CD4-positive, CD25-positive, alpha-beta regulatory T cell (primary cell): ENCODE measurements around the gene NKX2-1. TPM values are rescaled to one million over a fixed set of nuclear protein-coding genes. Genes with fewer than 3 reads are reported as not detected.
A peak's percentile ranks its signal among the peaks of the same experiment; 100 is the strongest.
"Not testable (repeated sequence)": the region's sequence is repeated elsewhere in the genome, so short reads cannot be mapped to it uniquely, and the experiment has no call there.

Source experiments
- ATAC-seq, 2 donors: fragments of 150-1000 bp; cut with Tn5 transposase; one replicate each; pipeline ENCODE4 v1.10.0; 2021; ENCODE audit warnings: low read depth in 2 of 2, moderate number of reproducible peaks in 2 of 2, moderate library complexity in 1 of 2
- DNase-seq, 3 donors: peaks; one replicate each; pipeline versions ENCODE4 v3.0.0 to v3.0.0-alpha.2; 2012 to 2022; ENCODE audit warnings: mixed read lengths in 1 of 3
- H3K27ac ChIP-seq: one replicate; pipeline ENCODE4 v1.7.0; 2013; ENCODE audit warnings: mild to moderate bottlenecking, low read length; ENCODE audit not compliant: insufficient read depth, poor library complexity, severe bottlenecking
- H3K27me3 ChIP-seq: one replicate; pipeline ENCODE4 v1.7.0; 2013; ENCODE audit warnings: low read length; ENCODE audit not compliant: control insufficient read depth, insufficient read depth
- H3K36me3 ChIP-seq: one replicate; pipeline ENCODE4 v1.7.0; 2013; ENCODE audit warnings: mild to moderate bottlenecking, low read length, moderate library complexity; ENCODE audit not compliant: control insufficient read depth, insufficient read depth
- H3K4me1 ChIP-seq: 2 replicates; pipeline ENCODE4 v1.7.0; 2013; ENCODE audit warnings: mild to moderate bottlenecking, low read length; ENCODE audit not compliant: insufficient read depth, control insufficient read depth, poor library complexity, severe bottlenecking
- H3K4me3 ChIP-seq: one replicate; pipeline ENCODE4 v1.7.0; 2013; ENCODE audit warnings: low read depth, mild to moderate bottlenecking, low read length, moderate library complexity
- H3K9me3 ChIP-seq, 2 experiments: 1 replicate in 1 of 2; 2 replicates in 1 of 2; pipeline ENCODE4 v1.7.0; 2013; ENCODE audit warnings: low read length in 2 of 2, mild to moderate bottlenecking in 1 of 2, moderate library complexity in 1 of 2; ENCODE audit not compliant: control insufficient read depth in 2 of 2
- H3K27ac Mint-ChIP-seq, 3 donors: one replicate each; pipeline ENCODE4 v1.8.0; 2020 to 2022; ENCODE audit warnings: mild to moderate bottlenecking in 3 of 3, mixed read lengths in 3 of 3, moderate library complexity in 2 of 3
- H3K27me3 Mint-ChIP-seq: one replicate; pipeline ENCODE4 v1.8.0; 2022; ENCODE audit warnings: mild to moderate bottlenecking, mixed read lengths
- H3K36me3 Mint-ChIP-seq: one replicate; pipeline ENCODE4 v1.8.0; 2020; ENCODE audit warnings: mixed read lengths
- H3K4me1 Mint-ChIP-seq, 4 donors: one replicate each; pipeline ENCODE4 v1.8.0; 2020 to 2022; ENCODE audit warnings: mixed read lengths in 4 of 4, mild to moderate bottlenecking in 1 of 4
- H3K4me3 Mint-ChIP-seq, 4 donors: one replicate each; pipeline ENCODE4 v1.8.0; 2020 to 2022; ENCODE audit warnings: mild to moderate bottlenecking in 4 of 4, mixed read lengths in 4 of 4, moderate library complexity in 3 of 4
- H3K9me3 Mint-ChIP-seq, 7 donors: one replicate each; pipeline ENCODE4 v1.8.0; 2020 to 2022; ENCODE audit warnings: mixed read lengths in 7 of 7, mild to moderate bottlenecking in 3 of 7, moderate library complexity in 2 of 7
- polyA plus RNA-seq, 4 donors: library from polyadenylated mRNA; unstranded; fragments of 300-500 nt; fragmentation: Illumina TruSeq; gene quantifications; one replicate each; pipeline ENCODE4 v1.2.3, GENCODE V29; 2021
- total RNA-seq: library from RNA; stranded (reverse); gene quantifications from one replicate; pipeline ENCODE4 v1.2.3, GENCODE V29; 2022

The NKX2-1 gene
- total and polyA plus RNA-seq, 5 donors from 2014 or later = not detected

DNA sequence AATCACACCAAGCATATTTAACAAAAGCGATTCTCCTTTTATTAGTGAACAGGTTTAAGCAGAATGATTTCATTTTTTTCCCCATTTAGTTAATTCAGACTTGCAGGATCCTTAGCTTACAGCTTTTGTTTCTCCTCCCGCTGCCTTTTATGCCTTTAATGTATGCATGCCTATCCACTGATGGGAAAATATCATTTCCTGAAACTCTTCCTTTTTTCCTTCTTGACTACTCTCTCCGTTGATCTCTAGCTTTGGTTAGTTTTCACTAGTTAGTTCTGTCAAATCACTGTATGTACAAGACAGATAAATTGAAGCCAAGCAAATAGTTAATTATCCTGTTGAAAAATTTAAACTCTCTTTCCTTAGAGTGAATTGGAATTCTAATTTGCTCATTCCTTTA, 26.3 kb downstream of the NKX2-1 start:
- H3K27me3 ChIP-seq = peaks cover 15% of the 10 kb centered on the region
- H3K27me3 Mint-ChIP-seq = peaks cover 23% of the 10 kb centered on the region
- no peaks in the 10 kb centered on the region for H3K4me1 Mint-ChIP-seq

DNA sequence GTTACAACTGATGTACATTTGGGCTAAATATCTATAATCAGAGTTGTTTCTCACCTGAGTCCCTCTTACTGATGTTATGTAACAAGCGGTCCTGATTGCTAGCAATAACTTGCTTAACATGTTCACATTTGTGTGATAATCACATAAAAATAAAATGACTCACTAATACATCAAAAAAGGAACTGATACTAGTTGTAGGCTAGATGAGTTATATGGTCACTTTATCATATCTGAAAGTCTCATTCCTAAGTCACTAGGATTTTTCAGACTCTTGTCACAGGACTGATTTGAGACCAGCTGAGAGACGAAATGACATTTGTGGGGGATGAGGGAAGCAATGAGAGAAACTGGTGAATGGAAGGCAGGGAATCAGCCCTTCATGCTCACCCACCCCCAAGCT, 34.3 kb downstream of the NKX2-1 start:
- H3K27me3 ChIP-seq = no peaks in the 10 kb centered on the region
- ATAC-seq (no peak), DNase-seq (no peak)
- Mint-ChIP-seq H3K4me1 (no peaks in the 10 kb centered on the region), H3K27me3 (peaks cover 28% of the 10 kb centered on the region), H3K36me3 (no peaks in the 10 kb centered on the region), H3K27ac (no peak overlapping the region), H3K4me3 (peak overlapping the region in 1 of 4 donors; percentile 51), H3K9me3 (no peaks in the 10 kb centered on the region)
- no peaks in the 10 kb centered on the region for H3K36me3 ChIP-seq
- H3K4me3 ChIP-seq = no peak overlapping the region
- no peaks in the 10 kb centered on the region for H3K4me1 ChIP-seq
- no peak overlapping the region for H3K27ac ChIP-seq
- H3K9me3 ChIP-seq = no peaks in the 10 kb centered on the region

More for the DNA sequence above, 26.3 kb downstream of the NKX2-1 start:
- Mint-ChIP-seq H3K4me3 (no peak overlapping the region), H3K9me3 (no peaks in the 10 kb centered on the region), H3K27ac (no peak overlapping the region), H3K36me3 (no peaks in the 10 kb centered on the region)
- DNase-seq = no peak
- H3K9me3 ChIP-seq = no peaks in the 10 kb centered on the region
- H3K36me3 ChIP-seq = no peaks in the 10 kb centered on the region
- no peak overlapping the region for H3K27ac ChIP-seq
- ATAC-seq = no peak
- no peak overlapping the region for H3K4me3 ChIP-seq
- no peaks in the 10 kb centered on the region for H3K4me1 ChIP-seq

DNA sequence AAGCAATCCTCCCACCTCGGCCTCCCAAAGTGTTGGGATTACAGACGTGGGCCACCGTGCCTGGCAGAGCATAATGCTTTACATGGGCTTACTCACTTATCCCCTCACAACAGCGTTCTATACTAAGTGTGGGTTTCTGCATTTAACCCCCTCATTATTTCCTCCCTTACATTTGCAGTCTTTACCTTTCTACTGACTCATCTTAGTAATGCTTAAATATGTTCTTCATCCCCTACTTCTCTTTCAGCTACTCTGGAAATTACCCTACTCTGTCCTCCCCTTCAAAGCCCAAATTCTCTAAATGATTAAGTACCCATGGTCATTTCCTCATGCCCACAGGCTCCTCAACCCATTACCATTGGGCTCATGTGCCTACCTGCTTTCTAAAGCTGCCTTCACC, 40.7 kb downstream of the NKX2-1 start:
- no peaks in the 10 kb centered on the region for H3K27me3 ChIP-seq
- H3K4me1 Mint-ChIP-seq = no peaks in the 10 kb centered on the region
- DNase-seq = no peak
- no peak overlapping the region for H3K4me3 Mint-ChIP-seq
- H3K4me3 ChIP-seq = no peak overlapping the region
- H3K36me3 Mint-ChIP-seq = no peaks in the 10 kb centered on the region
- no peaks in the 10 kb centered on the region for H3K36me3 ChIP-seq
- H3K4me1 ChIP-seq = no peaks in the 10 kb centered on the region
- no peak overlapping the region for H3K27ac ChIP-seq
- peaks cover 0 to 5% (median 0%) of the 10 kb centered on the region in 7 donors for H3K9me3 Mint-ChIP-seq
- ATAC-seq = no peak
- H3K27ac Mint-ChIP-seq = no peak overlapping the region
- peaks cover 15% of the 10 kb centered on the region for H3K27me3 Mint-ChIP-seq
- H3K9me3 ChIP-seq = no peaks in the 10 kb centered on the region

DNA sequence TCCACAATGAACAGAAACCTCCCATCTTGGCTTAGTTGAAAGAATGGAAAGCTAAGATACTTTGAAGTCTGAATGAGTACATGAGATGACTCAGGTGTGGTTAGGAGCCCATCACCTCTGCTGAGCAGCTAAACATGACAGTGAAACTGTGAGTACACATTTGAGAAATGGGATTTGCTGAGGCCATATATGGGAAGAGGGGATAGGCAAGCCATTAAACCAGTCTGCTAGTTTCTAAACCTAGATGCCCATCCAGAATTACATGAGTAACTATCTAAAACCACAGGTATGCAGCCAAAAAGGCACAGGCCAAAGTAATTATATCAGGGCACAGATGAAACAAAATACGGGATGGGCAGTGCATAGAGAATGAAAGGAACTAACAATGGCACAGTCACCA, 41.2 kb downstream of the NKX2-1 start:
- no peak for DNase-seq
- Mint-ChIP-seq H3K9me3 (peaks cover 0 to 5% (median 0%) of the 10 kb centered on the region in 7 donors), H3K36me3 (no peaks in the 10 kb centered on the region), H3K27me3 (peaks cover 15% of the 10 kb centered on the region), H3K4me3 (no peak overlapping the region), H3K4me1 (no peaks in the 10 kb centered on the region), H3K27ac (no peak overlapping the region)
- Histone ChIP-seq H3K27ac (no peak overlapping the region), H3K4me3 (no peak overlapping the region), H3K27me3 (no peaks in the 10 kb centered on the region), H3K36me3 (no peaks in the 10 kb centered on the region), H3K9me3 (no peaks in the 10 kb centered on the region), H3K4me1 (no peaks in the 10 kb centered on the region)
- ATAC-seq = no peak

DNA sequence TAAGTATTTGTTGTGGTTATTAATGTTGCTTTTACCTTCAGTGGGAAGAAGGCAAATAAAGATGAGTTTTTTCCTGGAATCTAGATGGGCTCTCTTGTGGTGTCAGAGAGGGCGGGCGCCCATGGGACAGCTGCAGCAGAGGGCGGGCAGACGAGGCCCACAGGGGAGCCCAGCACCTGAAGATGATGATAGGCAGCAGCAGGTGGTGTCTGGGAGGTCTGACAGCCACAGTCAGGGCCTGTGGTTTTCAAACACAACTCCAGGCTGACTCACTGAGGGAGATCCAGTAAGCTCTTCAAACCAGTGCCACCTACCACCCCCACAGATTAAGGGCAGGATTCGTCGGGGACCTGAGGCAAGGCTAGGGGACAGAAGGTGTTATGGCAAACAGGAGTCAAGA, 42.8 kb downstream of the NKX2-1 start:
- ATAC-seq (no peak), DNase-seq (no peak)
- no peak overlapping the region for H3K27ac Mint-ChIP-seq
- H3K27me3 Mint-ChIP-seq = peaks cover 15% of the 10 kb centered on the region
- Histone ChIP-seq H3K4me3 (no peak overlapping the region), H3K36me3 (no peaks in the 10 kb centered on the region), H3K4me1 (no peaks in the 10 kb centered on the region), H3K9me3 (no peaks in the 10 kb centered on the region), H3K27me3 (no peaks in the 10 kb centered on the region), H3K27ac (no peak overlapping the region)
- H3K9me3 Mint-ChIP-seq = peaks cover 0 to 5% (median 0%) of the 10 kb centered on the region in 7 donors
- peak overlapping the region in 1 of 4 donors; percentile 68 for H3K4me3 Mint-ChIP-seq
- H3K36me3 Mint-ChIP-seq = no peaks in the 10 kb centered on the region
- H3K4me1 Mint-ChIP-seq = no peaks in the 10 kb centered on the region

DNA sequence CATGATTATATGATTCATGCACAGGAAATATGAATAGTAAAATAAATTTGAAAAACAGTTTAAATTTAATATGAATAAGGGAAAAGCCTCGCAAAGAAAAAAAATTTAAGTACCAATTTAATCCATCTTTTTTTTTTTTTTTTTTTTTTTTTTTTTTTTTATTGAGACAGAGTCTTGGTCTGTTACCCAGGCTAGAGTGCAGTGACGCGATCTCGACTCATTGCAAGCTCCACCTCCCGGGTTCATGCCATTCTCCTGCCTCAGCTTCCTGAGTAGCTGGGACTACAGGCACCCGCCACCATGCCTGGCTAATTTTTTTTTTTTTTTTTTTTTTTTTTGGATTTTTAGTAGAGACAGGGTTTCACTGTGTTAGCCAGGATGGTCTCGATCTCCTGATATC, 44.0 kb downstream of the NKX2-1 start:
- H3K27me3 ChIP-seq, H3K36me3 ChIP-seq, H3K27ac ChIP-seq, H3K9me3 ChIP-seq, H3K36me3 Mint-ChIP-seq, DNase-seq, H3K27ac Mint-ChIP-seq, H3K4me1 Mint-ChIP-seq, H3K9me3 Mint-ChIP-seq, H3K4me1 ChIP-seq, ATAC-seq, H3K4me3 ChIP-seq, H3K27me3 Mint-ChIP-seq, H3K4me3 Mint-ChIP-seq: not testable (repeated sequence)

DNA sequence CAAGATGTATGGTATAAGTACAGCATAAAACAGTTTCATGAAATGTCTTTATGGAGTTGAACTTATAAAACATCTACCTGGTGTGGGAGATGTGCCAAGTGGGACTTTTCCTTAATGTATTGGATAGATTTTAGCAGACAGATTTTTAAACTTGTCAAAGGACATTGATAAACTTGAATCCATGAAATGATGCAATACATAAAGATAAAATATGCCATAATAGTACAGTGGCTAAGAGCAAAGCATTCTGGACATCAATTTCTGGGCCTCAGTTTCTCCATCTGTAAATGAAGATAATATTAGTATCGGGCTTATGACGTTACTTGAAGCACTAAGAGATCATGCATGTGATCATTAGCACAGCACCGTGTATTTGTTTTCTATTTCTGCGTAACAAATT, 45.4 kb downstream of the NKX2-1 start:
- H3K4me1 Mint-ChIP-seq = no peaks in the 10 kb centered on the region
- H3K27me3 Mint-ChIP-seq = peaks cover 7% of the 10 kb centered on the region
- no peak for DNase-seq
- Histone ChIP-seq H3K9me3 (no peaks in the 10 kb centered on the region), H3K36me3 (no peaks in the 10 kb centered on the region), H3K27me3 (no peaks in the 10 kb centered on the region), H3K4me1 (no peaks in the 10 kb centered on the region), H3K4me3 (no peak overlapping the region), H3K27ac (no peak overlapping the region)
- H3K36me3 Mint-ChIP-seq = no peaks in the 10 kb centered on the region
- H3K4me3 Mint-ChIP-seq = no peak overlapping the region
- no peak for ATAC-seq
- no peak overlapping the region for H3K27ac Mint-ChIP-seq
- peaks cover 0 to 6% (median 0%) of the 10 kb centered on the region in 7 donors for H3K9me3 Mint-ChIP-seq

DNA sequence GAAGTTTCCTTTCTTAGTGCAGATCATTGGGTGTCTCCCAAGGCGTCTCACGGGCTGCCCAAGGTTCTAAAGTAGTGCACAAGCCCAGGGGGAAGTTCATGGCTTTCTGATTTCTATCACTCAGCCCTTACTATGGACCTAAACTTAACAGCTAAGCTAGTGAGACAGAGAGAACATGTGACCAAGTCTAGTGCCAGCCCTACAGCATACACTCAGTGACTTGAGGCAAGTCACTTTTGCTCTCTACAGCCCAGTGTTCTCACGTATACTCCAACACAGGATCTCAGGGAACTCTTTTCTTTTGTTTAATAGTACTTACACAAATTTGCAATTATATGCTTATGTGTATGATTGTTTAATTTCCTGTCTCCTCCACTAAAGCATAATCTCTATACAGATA, 48.6 kb downstream of the NKX2-1 start:
- H3K4me3 ChIP-seq = no peak overlapping the region
- H3K27ac ChIP-seq = no peak overlapping the region
- Mint-ChIP-seq H3K4me3 (no peak overlapping the region), H3K36me3 (no peaks in the 10 kb centered on the region), H3K27me3 (peaks cover 8% of the 10 kb centered on the region), H3K9me3 (peaks cover 0 to 5% (median 0%) of the 10 kb centered on the region in 7 donors), H3K4me1 (no peaks in the 10 kb centered on the region), H3K27ac (no peak overlapping the region)
- DNase-seq = no peak
- no peak for ATAC-seq
- no peaks in the 10 kb centered on the region for H3K36me3 ChIP-seq
- H3K9me3 ChIP-seq = no peaks in the 10 kb centered on the region
- no peaks in the 10 kb centered on the region for H3K27me3 ChIP-seq
- no peaks in the 10 kb centered on the region for H3K4me1 ChIP-seq
